Ishikawa (cell line): Measurements from ENCODE around the gene CHN1.

Experiments
- CEBPB ChIP-seq: IDR thresholded peaks from 2 replicates; pipeline ENCODE4 v1.6.1; 2012
- CREB1 ChIP-seq: IDR thresholded peaks from 2 replicates; pipeline ENCODE4 v1.6.1; 2012; ENCODE audit warnings: low read depth
- EGR1 ChIP-seq: IDR thresholded peaks from 2 replicates; pipeline ENCODE4 v1.6.1; 2012
- EP300 ChIP-seq: IDR thresholded peaks from 2 replicates; pipeline ENCODE4 v1.6.1; 2012; ENCODE audit warnings: borderline replicate concordance
- FOXM1 ChIP-seq: IDR thresholded peaks from 2 replicates; pipeline ENCODE4 v1.6.1; 2012; ENCODE audit warnings: low read depth, borderline replicate concordance
- MAX ChIP-seq: IDR thresholded peaks from 2 replicates; pipeline ENCODE4 v1.6.1; 2012
- NFIC ChIP-seq: IDR thresholded peaks from 2 replicates; pipeline ENCODE4 v1.6.1; 2012
- RAD21 ChIP-seq: IDR thresholded peaks from 2 replicates; pipeline ENCODE4 v1.6.1; 2012; ENCODE audit warnings: low read depth
- TAF1 ChIP-seq: IDR thresholded peaks from 2 replicates; pipeline ENCODE4 v1.6.1; 2012; ENCODE audit warnings: low read depth, mild to moderate bottlenecking
- TCF12 ChIP-seq: IDR thresholded peaks from 2 replicates; pipeline ENCODE4 v1.6.1; 2012; ENCODE audit warnings: low read depth
- TEAD4 ChIP-seq: IDR thresholded peaks from 2 replicates; pipeline ENCODE4 v1.6.1; 2012
- USF1 ChIP-seq: IDR thresholded peaks from 2 replicates; pipeline ENCODE4 v1.6.1; 2012
- YY1 ChIP-seq: IDR thresholded peaks from 2 replicates; pipeline ENCODE4 v1.6.1; 2012; ENCODE audit warnings: low read depth
- ZBTB7A ChIP-seq: IDR thresholded peaks from 2 replicates; pipeline ENCODE4 v1.6.1; 2012; ENCODE audit warnings: low read depth
- TF ChIP-seq, protein P1 (sequence below): IDR thresholded peaks from 2 replicates; pipeline ENCODE4 v1.6.1; 2012; ENCODE audit warnings: low read depth, mild to moderate bottlenecking

The CHN1 gene

DNA sequence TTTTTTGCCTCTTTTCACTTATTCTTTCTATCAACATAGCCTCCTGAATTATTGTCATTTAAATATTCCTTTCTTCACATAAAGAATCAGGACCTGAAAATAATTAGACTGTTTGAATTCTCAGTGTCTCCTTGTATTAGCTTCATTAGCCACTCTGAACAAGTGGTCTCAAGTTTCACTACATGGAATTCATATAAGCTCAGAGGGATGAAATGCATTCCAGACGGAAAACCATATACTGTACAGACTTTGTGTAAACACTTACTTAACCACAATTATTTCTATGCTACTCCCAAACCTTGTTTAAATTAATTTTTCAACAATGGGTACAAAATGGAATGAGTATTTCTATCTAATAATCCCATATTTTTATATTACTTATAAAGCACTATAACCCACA lies 53.4 kb downstream of the CHN1 start:
- TF ChIP-seq TCF12 (no peak), TEAD4 (peak; percentile 67)

DNA sequence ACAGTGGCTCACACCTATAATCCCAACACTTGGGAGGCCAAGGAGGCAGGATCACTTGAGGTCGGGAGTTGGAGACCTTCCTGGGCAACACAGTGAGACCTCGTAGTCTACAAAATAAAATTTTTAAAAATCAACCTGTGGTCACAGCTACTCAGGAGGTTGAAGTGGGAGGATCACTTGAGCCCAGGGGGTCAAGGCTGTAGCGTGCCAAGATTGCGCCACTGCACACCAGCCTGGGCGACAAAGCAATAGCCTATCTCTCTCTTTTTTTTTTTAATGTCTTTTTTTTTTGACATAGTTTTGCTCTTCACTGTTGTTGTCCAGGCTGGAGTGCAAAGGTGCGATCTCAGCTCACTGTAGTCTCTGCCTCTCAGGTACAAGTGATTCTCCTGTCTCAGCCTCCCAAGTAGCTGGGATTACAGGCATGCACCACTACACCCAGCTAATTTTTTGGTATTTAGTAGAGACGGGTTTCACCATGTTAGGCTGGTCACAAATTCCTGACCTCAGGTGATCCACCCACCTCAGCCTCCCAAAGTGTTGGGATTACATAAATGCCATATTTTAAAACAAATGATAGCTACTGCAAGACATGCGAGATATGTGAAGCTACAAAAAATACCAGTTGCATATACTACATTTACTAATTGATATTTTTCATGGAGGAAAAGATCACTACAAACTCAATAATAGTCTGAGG lies 55.0 kb downstream of the CHN1 start:
- TF ChIP-seq EGR1 (no peak), RAD21 (no peak), CEBPB (peak; percentile 62)

DNA sequence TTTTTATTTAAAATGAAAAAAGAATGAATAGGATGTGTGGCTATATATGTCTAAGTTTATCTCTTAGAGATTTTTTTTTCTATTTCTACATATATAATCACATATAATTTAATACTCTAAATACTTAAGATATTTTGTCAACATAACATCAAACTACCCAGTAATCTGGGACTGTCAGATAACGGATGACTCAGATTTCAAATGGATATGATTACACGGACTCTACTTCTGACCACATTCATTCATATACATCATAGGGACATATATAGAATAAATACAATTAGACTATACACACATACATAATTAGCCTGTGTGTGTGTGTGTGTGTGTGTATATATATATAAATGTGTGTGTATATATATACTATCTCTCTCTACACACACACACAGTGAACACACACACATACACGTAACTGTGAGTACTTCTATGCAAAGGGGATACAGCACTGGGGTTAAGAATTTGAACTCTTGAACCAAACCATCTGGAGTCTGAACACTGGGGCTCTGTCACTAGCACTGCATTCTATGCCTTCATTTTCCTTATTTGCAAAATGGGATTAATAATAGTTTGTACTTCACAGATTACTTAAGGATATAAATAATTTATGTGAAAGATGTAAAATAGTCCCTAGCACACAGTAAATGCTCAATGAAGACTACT lies 59.5 kb downstream of the CHN1 start:
- TF ChIP-seq YY1: no peak
- TF ChIP-seq NFIC: no peak
- no peak for TF ChIP-seq TEAD4
- TF ChIP-seq RAD21: no peak
- no peak for TF ChIP-seq EGR1
- TF ChIP-seq ZBTB7A: no peak
- TF ChIP-seq TCF12: no peak
- TF ChIP-seq USF1: no peak
- TF ChIP-seq TAF1: no peak
- no peak for TF ChIP-seq EP300
- no peak for TF ChIP-seq CEBPB
- TF ChIP-seq CREB1: no peak
- TF ChIP-seq MAX: no peak
- no peak for TF ChIP-seq FOXM1
- TF ChIP-seq, protein P1, sequence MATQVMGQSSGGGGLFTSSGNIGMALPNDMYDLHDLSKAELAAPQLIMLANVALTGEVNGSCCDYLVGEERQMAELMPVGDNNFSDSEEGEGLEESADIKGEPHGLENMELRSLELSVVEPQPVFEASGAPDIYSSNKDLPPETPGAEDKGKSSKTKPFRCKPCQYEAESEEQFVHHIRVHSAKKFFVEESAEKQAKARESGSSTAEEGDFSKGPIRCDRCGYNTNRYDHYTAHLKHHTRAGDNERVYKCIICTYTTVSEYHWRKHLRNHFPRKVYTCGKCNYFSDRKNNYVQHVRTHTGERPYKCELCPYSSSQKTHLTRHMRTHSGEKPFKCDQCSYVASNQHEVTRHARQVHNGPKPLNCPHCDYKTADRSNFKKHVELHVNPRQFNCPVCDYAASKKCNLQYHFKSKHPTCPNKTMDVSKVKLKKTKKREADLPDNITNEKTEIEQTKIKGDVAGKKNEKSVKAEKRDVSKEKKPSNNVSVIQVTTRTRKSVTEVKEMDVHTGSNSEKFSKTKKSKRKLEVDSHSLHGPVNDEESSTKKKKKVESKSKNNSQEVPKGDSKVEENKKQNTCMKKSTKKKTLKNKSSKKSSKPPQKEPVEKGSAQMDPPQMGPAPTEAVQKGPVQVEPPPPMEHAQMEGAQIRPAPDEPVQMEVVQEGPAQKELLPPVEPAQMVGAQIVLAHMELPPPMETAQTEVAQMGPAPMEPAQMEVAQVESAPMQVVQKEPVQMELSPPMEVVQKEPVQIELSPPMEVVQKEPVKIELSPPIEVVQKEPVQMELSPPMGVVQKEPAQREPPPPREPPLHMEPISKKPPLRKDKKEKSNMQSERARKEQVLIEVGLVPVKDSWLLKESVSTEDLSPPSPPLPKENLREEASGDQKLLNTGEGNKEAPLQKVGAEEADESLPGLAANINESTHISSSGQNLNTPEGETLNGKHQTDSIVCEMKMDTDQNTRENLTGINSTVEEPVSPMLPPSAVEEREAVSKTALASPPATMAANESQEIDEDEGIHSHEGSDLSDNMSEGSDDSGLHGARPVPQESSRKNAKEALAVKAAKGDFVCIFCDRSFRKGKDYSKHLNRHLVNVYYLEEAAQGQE: no peak

DNA sequence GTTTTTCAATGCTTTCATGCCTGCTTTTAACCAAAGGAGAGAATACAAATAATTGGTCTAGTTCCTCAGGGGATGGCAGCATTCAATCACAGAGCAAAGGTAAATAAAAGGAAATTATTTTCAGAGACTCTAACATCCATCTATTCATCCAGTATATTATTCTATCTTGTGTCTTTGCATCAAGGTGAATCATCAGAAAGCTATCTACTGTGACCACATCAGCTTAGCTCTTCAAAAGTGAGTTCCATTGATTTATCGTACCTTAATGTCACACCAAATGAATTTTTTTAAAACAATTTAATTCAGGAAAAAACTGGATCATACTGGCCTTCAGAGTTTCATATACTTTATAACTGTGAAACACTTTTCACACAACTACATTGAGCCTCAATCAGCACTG lies 66.1 kb downstream of the CHN1 start:
- no peak for TF ChIP-seq TCF12
- no peak for TF ChIP-seq MAX
- no peak for TF ChIP-seq NFIC
- TF ChIP-seq TAF1: no peak
- TF ChIP-seq USF1: no peak
- TF ChIP-seq, protein P1: no peak
- TF ChIP-seq EGR1: no peak
- no peak for TF ChIP-seq ZBTB7A
- TF ChIP-seq YY1: no peak
- TF ChIP-seq CREB1: no peak
- TF ChIP-seq FOXM1: no peak
- TF ChIP-seq EP300: no peak
- no peak for TF ChIP-seq CEBPB

DNA sequence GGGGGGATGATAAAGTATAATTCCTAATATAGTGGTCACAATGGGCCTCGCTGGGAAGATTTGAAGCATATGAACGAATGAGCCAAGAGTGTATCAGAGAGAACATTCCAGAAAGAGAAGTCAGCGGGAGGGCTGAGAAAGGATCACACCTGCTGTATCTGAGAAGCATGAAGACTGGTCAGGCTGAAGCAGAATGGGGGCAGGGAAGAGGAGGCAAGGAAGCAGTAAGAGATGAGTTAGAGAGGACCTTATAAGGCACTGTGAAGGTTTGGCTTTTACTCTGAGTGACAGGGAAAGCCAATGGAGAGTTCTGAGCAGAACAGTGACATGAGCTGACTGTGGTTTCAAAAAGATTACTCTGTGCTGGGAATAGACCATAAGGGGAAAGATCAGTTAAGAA lies 73.5 kb downstream of the CHN1 start:
- TF ChIP-seq FOXM1 (no peak), YY1 (no peak), EGR1 (no peak), USF1 (no peak), EP300 (no peak), RAD21 (no peak), ZBTB7A (no peak), NFIC (no peak), TAF1 (no peak), TCF12 (no peak), CREB1 (no peak), MAX (no peak), CEBPB (no peak), TEAD4 (no peak)
- TF ChIP-seq, protein P1: no peak
